ENCODE results near the gene SYVN1.

The SYVN1 gene

DNA sequence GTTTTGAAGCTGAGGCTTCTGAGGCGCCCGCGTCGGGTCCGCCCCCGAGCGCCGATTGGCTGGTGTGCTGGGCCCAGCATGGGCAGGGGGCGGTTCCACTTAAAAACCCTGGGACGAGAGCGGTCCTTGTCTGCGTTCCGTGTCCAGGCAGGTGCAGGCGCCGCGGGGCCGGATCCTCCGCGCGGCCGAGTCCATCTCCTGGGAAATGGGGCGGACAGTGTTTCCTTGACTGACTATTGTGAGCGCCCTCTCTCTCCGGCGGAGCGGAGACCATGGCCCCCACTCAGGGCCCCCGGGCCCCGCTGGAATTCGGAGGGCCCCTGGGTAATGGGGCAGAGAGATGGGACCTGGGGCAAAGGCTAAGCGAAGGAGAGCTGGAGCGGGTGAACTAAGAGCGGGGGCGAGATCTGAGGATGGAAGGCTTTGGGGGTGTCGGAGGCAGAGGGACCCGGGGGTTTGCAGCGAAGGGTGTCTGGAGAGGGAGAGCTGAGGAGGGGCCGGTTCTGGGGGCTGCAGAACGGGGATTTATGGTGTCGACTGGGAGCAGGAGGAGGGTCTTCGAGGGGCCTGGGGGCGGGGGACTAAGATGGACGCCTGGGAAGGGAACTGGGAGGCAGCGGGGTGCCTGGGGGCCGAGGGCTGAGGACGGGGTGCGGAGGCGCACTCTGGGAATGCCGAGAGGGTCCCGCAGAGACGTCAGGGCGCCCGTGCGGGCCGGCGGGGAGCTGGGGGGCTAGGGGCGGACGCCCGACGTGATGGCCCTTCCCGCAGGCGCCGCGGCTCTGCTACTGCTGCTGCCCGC, 22.4 kb downstream of the SYVN1 start, which contains the start of gene TM7SF2:
TM7SF2 (plus strand) TSS at position 129 of the 802 bp plus-strand sequence; CDS start at position 273, 144 bp downstream.
- peak; percentile 95 for DNase-seq

GRCh38 chr11:65111159-65111743, 23.1 kb downstream of the SYVN1 start:
- DNase-seq, result no peak

GRCh38 chr11:65110354-65110861, 23.9 kb downstream of the SYVN1 start:
- peak; percentile 40 for DNase-seq

DNA sequence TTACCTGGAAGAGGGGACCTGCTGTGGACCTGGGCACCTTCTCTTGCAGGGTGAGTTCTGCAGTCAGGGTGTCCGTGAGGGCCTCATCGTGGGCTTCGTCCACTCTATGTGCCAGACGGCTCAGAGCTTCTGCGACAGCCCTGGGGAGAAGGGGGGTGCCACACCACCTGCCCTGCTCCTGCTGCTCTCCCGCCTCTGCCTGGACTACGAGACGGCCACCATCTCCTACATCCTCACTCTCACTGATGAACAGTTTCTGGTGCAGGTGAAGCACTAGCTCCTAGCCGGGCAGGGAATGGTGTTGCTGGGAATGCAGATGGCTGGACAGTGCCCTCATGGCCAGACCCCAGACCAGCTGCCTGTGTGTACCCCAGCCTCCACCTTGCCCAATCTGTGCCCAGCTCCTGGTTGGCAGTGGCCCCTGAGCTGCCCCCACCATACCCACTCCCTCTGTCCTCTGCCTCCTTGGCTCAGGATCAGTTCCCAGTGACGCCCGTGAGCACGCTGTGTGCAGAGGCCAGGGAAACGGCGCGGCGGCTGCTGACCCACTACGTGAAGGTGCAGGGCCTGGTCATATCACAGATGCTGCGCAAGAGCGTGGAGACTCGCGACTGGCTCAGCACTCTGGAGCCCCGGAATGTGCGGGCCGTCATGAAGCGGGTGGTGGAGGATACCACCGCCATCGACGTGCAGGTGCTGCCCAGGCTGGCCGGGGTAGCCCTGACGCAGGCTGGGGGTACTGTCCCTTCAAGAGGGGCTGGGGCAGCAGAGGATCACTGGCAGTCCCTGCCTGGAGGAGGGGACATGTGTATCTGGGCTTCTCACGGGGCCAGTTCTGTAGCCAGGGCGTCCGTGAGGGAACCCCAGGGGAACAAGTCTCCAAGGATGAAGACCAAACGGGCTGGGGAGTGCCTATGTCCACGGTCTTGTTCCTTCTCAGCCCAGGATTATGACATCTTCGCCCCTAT, 24.8 kb downstream of the SYVN1 start:
- DNase-seq, result no peak

- DNase-seq, result no peak
These were observed 25.7 kb downstream of the SYVN1 start for GRCh38 chr11:65108469-65109123.

GRCh38 chr11:65107751-65108468, 26.4 kb downstream of the SYVN1 start:
- no peak for DNase-seq

DNA sequence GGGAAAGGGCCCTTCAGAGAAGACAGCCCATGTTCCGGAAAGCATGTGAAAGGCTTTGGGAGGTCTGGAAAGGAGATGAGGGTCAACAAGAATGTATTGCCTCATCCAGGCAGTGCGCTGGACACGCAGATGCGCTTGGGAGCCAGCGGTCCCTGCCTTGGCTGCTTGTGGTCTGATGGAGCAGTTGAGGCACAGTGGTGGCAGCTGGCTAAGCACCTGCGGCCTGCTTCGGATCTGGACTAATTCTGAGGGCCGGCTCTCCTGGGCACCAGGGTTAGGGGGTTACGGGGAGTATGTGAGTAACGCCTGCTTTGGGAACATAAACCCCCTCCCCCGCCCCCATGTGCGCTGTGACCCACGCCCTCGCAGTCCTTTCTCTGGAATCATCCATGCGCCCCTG, 27.2 kb downstream of the SYVN1 start:
- DNase-seq, result no peak

DNA sequence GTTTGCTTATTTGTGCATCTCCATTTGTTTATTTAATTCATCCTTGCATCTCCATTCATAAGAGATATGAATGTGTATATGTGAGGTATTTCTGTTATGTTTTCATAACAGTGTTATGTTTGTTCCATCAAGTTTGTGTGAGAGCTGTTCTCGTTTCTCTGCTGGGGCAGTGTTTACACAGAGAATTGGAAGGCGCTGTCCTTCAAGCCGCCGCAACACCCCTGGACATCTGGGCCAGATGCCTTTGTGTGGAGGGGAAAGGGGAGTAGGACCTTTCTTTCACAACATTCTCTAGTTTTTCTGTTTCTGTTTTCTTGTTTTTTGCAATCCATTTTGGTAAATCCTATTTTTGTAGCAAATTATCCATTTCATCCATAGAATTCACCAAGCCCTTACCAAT, 29.7 kb downstream of the SYVN1 start:
- DNase-seq, result no peak

- DNase-seq, result no peak
These were observed 30.8 kb downstream of the SYVN1 start for GRCh38 chr11:65103476-65103875.

- DNase-seq, result no peak
These were observed 31.9 kb downstream of the SYVN1 start for GRCh38 chr11:65102142-65103095.

GRCh38 chr11:65100674-65101350, 33.5 kb downstream of the SYVN1 start:
- no peak for DNase-seq

DNA sequence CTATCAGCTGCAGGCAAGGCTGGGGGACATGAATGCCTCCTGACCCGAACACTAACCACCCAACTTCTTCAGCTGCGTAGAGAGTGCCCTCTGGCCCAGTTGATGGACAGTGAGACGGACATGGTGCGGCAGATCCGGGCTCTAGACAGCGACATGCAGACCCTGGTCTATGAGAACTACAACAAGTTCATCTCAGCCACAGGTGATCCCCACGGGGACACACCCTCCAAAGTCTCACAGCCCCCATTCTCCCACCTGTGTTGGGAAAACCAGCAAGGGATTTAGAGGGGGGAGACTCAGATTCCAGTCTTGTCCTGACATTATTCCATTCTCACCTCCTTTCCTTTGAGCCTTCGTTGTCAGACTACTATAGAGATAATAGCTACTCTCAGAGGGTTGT, 37.4 kb downstream of the SYVN1 start:
- DNase-seq, result no peak

- DNase-seq, result peak; percentile 72
These were observed 38.1 kb downstream of the SYVN1 start, which contains the start of gene VPS51 for GRCh38 chr11:65095974-65096806. Gene VPS51, plus strand, starts transcription at chr11:65096214. Its CDS starts 37 bp downstream, at chr11:65096251.

- no peak for DNase-seq
These were observed 38.9 kb downstream of the SYVN1 start for GRCh38 chr11:65095427-65095826.

DNA sequence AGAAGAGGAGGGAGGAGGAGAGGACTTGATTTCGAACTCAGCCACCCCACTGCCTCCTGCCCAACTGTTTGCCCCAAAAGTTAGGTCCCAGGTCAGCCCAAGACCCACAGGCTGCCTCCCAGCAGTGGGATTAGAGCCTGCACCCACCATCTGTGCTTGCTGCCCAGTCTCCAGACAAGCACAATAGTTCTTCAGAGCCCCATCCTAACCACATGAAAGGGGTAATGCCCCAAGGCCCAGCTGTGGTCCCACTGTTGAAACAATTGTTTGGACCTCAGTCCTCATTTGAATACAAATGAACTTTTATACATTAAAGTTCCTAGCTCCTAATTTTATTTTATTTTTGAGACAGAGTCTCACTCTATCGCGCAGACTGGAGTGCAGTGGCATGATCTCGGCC, 43.7 kb downstream of the SYVN1 start:
- no peak for DNase-seq

DNA sequence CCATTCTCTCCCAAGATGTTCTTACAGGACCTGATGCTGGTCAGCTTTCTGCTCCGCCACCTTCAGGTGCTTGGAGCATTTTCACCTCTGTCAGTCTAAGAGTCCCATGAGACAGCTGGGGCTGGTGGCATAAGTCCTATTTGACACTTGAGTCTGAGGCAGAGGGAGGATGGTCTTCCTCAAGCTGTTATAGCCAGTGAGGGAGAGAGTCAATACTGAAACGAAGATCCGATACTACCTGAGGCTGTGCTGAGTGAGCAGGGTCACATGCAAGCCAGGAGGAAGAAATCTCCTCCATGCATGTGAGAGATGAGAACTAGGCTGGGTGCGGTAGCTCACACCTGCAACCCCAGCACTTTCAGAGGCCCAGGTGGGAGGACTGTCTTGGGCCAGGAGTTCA, 44.7 kb downstream of the SYVN1 start:
- no peak for DNase-seq

DNA sequence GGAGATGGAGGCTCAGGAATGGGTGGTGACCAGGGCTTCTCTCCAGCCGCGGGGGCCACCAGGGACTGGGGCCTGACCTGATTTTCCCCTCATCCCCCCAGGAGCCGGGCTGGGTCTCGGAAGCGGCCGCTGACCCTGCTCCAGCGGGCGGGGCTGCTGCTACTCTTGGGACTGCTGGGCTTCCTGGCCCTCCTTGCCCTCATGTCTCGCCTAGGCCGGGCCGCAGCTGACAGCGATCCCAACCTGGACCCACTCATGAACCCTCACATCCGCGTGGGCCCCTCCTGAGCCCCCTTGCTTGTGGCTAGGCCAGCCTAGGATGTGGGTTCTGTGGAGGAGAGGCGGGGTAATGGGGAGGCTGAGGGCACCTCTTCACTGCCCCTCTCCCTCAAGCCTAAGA, 46.5 kb downstream of the SYVN1 start:
- DNase-seq, result no peak

DNA sequence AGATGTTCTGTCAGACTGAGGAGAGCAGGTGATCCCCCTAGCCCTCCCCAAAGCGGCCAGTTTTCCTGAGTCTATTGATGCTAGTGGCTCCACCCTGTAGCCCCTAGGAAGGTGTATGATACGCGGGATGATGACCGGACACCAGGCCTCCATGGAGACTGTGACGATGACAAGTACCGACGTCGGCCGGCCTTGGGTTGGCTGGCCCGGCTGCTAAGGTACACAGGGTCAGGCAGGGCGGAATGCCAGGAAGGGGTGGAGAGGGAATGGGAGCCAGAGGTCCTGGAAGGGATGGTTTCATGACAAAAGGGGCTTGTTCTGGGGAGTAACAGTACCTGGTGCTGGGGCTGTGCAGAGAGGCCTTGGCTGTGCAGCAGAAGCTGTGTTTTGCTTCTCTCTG, 47.1 kb downstream of the SYVN1 start:
- DNase-seq, result no peak

GRCh38 chr11:65086809-65087208, 47.5 kb downstream of the SYVN1 start:
- DNase-seq, result no peak

Data from DMS79 (cell line).